IMR-90 (cell line): ENCODE measurements around the gene RALGPS1. TPM values are rescaled to one million over a fixed set of nuclear protein-coding genes. Genes with fewer than 3 reads are reported as not detected.
"Not testable (repeated sequence)": the region's sequence is repeated elsewhere in the genome, so short reads cannot be mapped to it uniquely, and the experiment has no call there.

Experiments used
- ATAC-seq: fragments of 200-7000 bp; cut with Tn5 transposase; 2 replicates; pipeline ENCODE4 v1.9.1; 2020; ENCODE audit warnings: low read depth, mild to moderate bottlenecking, moderate library complexity
- BruUV-seq: library from RNA; stranded (reverse); fragments of 400-500 nt; replicated peaks from 2 replicates; lab custom pipeline; 2021; lab: Mats Ljungman, UMichigan
- CTCF ChIA-PET: fragments of 300-600 bp; formaldehyde crosslinking; extraction: SDS; loops from one replicate; lab custom pipeline; 2021; ENCODE audit warnings: antibody characterized with exemption; lab: Yijun Ruan, JAX
- POLR2A ChIA-PET: fragments of 300-600 bp; sonication (Branson Sonifier 250); formaldehyde crosslinking; loops from one replicate; lab custom pipeline; 2022; ENCODE audit warnings: antibody characterized with exemption; ENCODE audit not compliant: unreplicated experiment; lab: Charles Lee
- DNase-seq: peaks from one replicate; pipeline ENCODE4 v3.0.0; 2013
- H2AFZ ChIP-seq: replicated peaks from 2 replicates; pipeline ENCODE3; 2013; ENCODE audit warnings: low read length, mild to moderate bottlenecking; ENCODE audit not compliant: poor library complexity
- H2AK5ac ChIP-seq: 2 replicates; pipeline ENCODE4 v1.6.1; 2013; ENCODE audit warnings: low read depth, low read length, inconsistent platforms
- H2AK9ac ChIP-seq: replicated peaks from 2 replicates; pipeline ENCODE3; 2013; ENCODE audit warnings: mild to moderate bottlenecking, low read depth, low read length, moderate library complexity; ENCODE audit not compliant: poor library complexity
- H2BK120ac ChIP-seq: 2 replicates; pipeline ENCODE4 v1.6.1; 2013; ENCODE audit warnings: low read depth, low read length, inconsistent platforms
- H2BK15ac ChIP-seq: 3 replicates; pipeline ENCODE4 v1.6.1; 2013; ENCODE audit warnings: low read depth, low read length, inconsistent platforms
- H2BK20ac ChIP-seq: 2 replicates; pipeline ENCODE4 v1.6.1; 2013; ENCODE audit warnings: low read depth, mild to moderate bottlenecking, inconsistent platforms, low read length, moderate library complexity
- H2BK5ac ChIP-seq: 2 replicates; pipeline ENCODE4 v1.6.1; 2013; ENCODE audit warnings: mild to moderate bottlenecking, low read depth, low read length, inconsistent platforms; ENCODE audit not compliant: poor library complexity, severe bottlenecking
- H3K14ac ChIP-seq: replicated peaks from 2 replicates; pipeline ENCODE4 v1.6.1; 2013; ENCODE audit warnings: low read depth, low read length, inconsistent platforms
- H3K18ac ChIP-seq: 2 replicates; pipeline ENCODE4 v1.6.1; 2013; ENCODE audit warnings: low read depth, low read length, control low read depth
- H3K23ac ChIP-seq: 2 replicates; pipeline ENCODE4 v1.6.1; 2013; ENCODE audit warnings: low read depth, low read length, inconsistent platforms
- H3K27ac ChIP-seq: 2 replicates; pipeline ENCODE4 v1.5.1; 2013; ENCODE audit warnings: mild to moderate bottlenecking, control low read depth, low read length; ENCODE audit not compliant: insufficient read depth
- H3K27me3 ChIP-seq: 2 replicates; pipeline ENCODE4 v1.6.1; 2013; ENCODE audit warnings: low read length; ENCODE audit not compliant: control insufficient read depth, insufficient read depth
- H3K36me3 ChIP-seq: 2 replicates; pipeline ENCODE4 v1.6.1; 2013; ENCODE audit warnings: low read length, mixed read lengths; ENCODE audit not compliant: control insufficient read depth, insufficient read depth
- H3K4ac ChIP-seq: 2 replicates; pipeline ENCODE4 v1.6.1; 2013; ENCODE audit warnings: low read depth, low read length, inconsistent platforms
- H3K4me1 ChIP-seq: 2 replicates; pipeline ENCODE4 v1.6.1; 2013; ENCODE audit warnings: low read length, mixed read lengths; ENCODE audit not compliant: control insufficient read depth, insufficient read depth
- H3K4me2 ChIP-seq: 2 replicates; pipeline ENCODE4 v1.6.1; 2013; ENCODE audit warnings: low read depth, mild to moderate bottlenecking, control low read depth, low read length, moderate library complexity
- H3K4me3 ChIP-seq: 2 replicates; pipeline ENCODE4 v1.5.1; 2013; ENCODE audit warnings: low read depth, mild to moderate bottlenecking, control low read depth, low read length, moderate library complexity; ENCODE audit not compliant: insufficient read depth
- H3K56ac ChIP-seq: 2 replicates; pipeline ENCODE4 v1.6.1; 2013; ENCODE audit warnings: low read length, inconsistent platforms; ENCODE audit not compliant: insufficient read depth; ENCODE audit errors: extremely low read depth
- H3K79me1 ChIP-seq, 2 experiments: 2 replicates each; pipeline ENCODE4 v1.6.1; 2013; ENCODE audit warnings: low read length in 2 of 2, inconsistent platforms in 1 of 2, low read depth in 1 of 2
- H3K9ac ChIP-seq: 2 replicates; pipeline ENCODE4 v1.6.1; 2013; ENCODE audit warnings: low read depth, low read length, control low read depth
- H3K9me1 ChIP-seq: 2 replicates; pipeline ENCODE4 v1.6.1; 2013; ENCODE audit warnings: low read length, inconsistent platforms; ENCODE audit not compliant: insufficient read depth
- H3K9me3 ChIP-seq: 2 replicates; pipeline ENCODE4 v1.6.1; 2013; ENCODE audit warnings: low read length; ENCODE audit not compliant: control insufficient read depth, insufficient read depth
- H4K20me1 ChIP-seq: 2 replicates; pipeline ENCODE4 v1.6.1; 2013; ENCODE audit warnings: low read length, inconsistent platforms; ENCODE audit not compliant: insufficient read depth
- H4K5ac ChIP-seq: 2 replicates; pipeline ENCODE4 v1.6.1; 2013; ENCODE audit warnings: mild to moderate bottlenecking, low read depth, low read length, control low read depth
- H4K8ac ChIP-seq, 2 experiments: 2 replicates each; pipeline ENCODE4 v1.6.1; 2013; ENCODE audit warnings: low read depth in 2 of 2, low read length in 2 of 2, control low read depth in 1 of 2, inconsistent platforms in 1 of 2
- H4K91ac ChIP-seq: 2 replicates; pipeline ENCODE4 v1.6.1; 2013; ENCODE audit warnings: low read depth, low read length, inconsistent platforms; ENCODE audit not compliant: insufficient read depth
- BHLHE40 ChIP-seq: fragments of 150-350 bp; IDR thresholded peaks from 2 replicates; pipeline ENCODE4 v1.6.1; 2016; ENCODE audit warnings: mild to moderate bottlenecking, low read depth, low read length
- CEBPB ChIP-seq: IDR thresholded peaks from 2 replicates; pipeline ENCODE4 v1.6.1; 2012; ENCODE audit warnings: low read depth, low read length, improper control_type of control experiment
- MAFK ChIP-seq: IDR thresholded peaks from 2 replicates; pipeline ENCODE4 v1.6.1; 2012; ENCODE audit warnings: low read depth, low read length, improper control_type of control experiment
- POLR2A ChIP-seq: IDR thresholded peaks from 2 replicates; pipeline ENCODE4 v1.6.1; 2012; ENCODE audit warnings: mild to moderate bottlenecking, low read depth, low read length
- SMC3 ChIP-seq: fragments of 150-350 bp; IDR thresholded peaks from 2 replicates; pipeline ENCODE4 v1.6.1; 2016; ENCODE audit warnings: low read depth, mild to moderate bottlenecking, antibody characterized with exemption, low read length, moderate library complexity
- WGBS, 2 experiments: methylation state at CpG; one replicate each; pipeline versions ENCODE4 v1.1.5 to v1.1.7; 2013; ENCODE audit warnings: missing lambda C conversion rate in 2 of 2; ENCODE audit not compliant: insufficient read length in 1 of 2; ENCODE audit errors: extremely low coverage in 2 of 2; 5-methylcytosine and 5-hydroxymethylcytosine counted together
- dilution Hi-C: fragments of 300-500 bp; cut with HindIII; formaldehyde crosslinking; loops from one replicate; pipeline ENCODE4 v1.14.3; 2018; ENCODE audit warnings: low sequenced_read_pairs; ENCODE audit not compliant: unreplicated experiment
- in situ Hi-C: fragments of 300-500 bp; cut with MboI; formaldehyde crosslinking; loops from 3 replicates; pipeline ENCODE4 v1.14.3; 2019; ENCODE audit warnings: low sequenced_read_pairs, inconsistent platforms, mixed read lengths
- intact Hi-C: fragments of 100-400 bp; cut with micrococcal nuclease; formaldehyde crosslinking; loops from 2 replicates; pipeline ENCODE4 v1.10.0; 2022
- polyA plus RNA-seq, 3 experiments: library from polyadenylated mRNA; depleted of rRNA; stranded (reverse); fragments of >200 nt; gene quantifications; 2 replicates each; pipeline ENCODE4 v1.2.3, GENCODE V29; 2012; ENCODE audit warnings: low replicate concordance in 1 of 3
- total RNA-seq: library from RNA; depleted of rRNA; stranded (reverse); fragments of >200 nt; gene quantifications from 2 replicates; pipeline ENCODE4 v1.2.3, GENCODE V29; 2012

RALGPS1 gene
- total and polyA plus RNA-seq, 2 of the 4 experiments (the other 2 are of a cell fraction) = 0.90 to 2.8 TPM

DNA sequence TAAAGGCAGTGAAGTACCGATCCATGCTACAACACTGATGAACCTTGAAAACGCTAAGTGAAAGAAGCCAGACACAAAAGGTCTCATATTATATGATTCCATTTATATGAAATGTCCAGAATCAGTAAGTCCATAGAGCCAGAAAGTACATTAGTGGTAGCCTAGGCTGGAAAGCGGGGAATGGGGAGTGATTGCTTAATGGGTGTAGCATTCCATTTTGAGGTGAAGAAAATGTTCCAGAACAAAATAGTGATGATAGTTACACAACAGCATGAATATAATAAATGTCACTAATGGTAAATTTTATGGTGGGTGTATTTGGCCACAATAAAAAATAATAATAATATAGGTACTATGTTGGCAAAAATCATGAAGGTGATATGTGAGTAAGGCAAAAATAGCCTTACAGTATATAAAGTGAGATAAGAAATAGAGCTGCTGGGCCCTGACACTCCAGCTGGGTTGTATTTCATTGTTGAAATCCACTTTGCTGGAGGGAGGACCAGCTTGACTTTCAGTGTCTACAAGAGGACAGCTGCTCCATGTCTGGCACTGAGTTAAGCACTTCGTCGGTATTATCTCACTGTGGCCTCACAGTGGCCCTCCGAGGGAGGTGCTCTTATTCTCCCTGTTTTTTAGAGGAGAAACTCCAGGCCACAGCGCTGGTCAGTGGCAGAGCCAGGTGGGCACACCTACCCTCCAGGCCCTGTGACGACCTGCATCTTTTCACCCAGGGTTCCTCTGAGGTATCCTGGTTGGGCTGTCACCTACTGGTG is 230.3 kb downstream of the RALGPS1 start:
- Histone ChIP-seq H3K36me3 (no peaks in the 10 kb centered on the region), H3K9ac (no peak overlapping the region), H4K91ac (no peak overlapping the region), H4K5ac (no peak overlapping the region), H3K4me2 (no peak overlapping the region), H3K9me1 (0 out of 2 replicates have a peak, but pooled peaks cover 2% of the 10 kb centered on the region), H2BK5ac (no peak overlapping the region), H2AK5ac (no peak overlapping the region), H2BK15ac (no peak overlapping the region), H3K27ac (peak overlapping the region; percentile 34; the same call in 1 of the 2 replicates), H2BK20ac (no peak overlapping the region), H3K27me3 (no peaks in the 10 kb centered on the region; the same call in 1 of the 2 replicates), H3K56ac (no peak overlapping the region), H4K20me1 (no peaks in the 10 kb centered on the region), H3K4me3 (no peak overlapping the region), H3K23ac (no peak overlapping the region), H2AK9ac (peak overlapping the region; percentile 15), H3K14ac (no peak overlapping the region), H3K9me3 (no peaks in the 10 kb centered on the region), H3K79me1 (no peaks in the 10 kb centered on the region), H3K18ac (no peak overlapping the region), H2BK120ac (no peak overlapping the region), H4K8ac (no peak overlapping the region), H3K4ac (no peak overlapping the region), H2AFZ (no peak overlapping the region), H3K4me1 (peaks cover 2% of the 10 kb centered on the region; the same call in 1 of the 2 replicates)
- no peak for DNase-seq
- dilution Hi-C loops = no loop called here
- TF ChIP-seq SMC3 (no peak), POLR2A (no peak), CEBPB (no peak), MAFK (no peak), BHLHE40 (no peak)
- WGBS, 2 experiments = 100% methylated on average over 2 of the region's 8 CpGs; no CpG with 5 or more reads in 1 of the 2 experiments
- intact Hi-C loops = no loop called here
- BruUV-seq = no TSS peak
- in situ Hi-C loops = no loop called here
- POLR2A ChIA-PET = no interaction called here
- CTCF ChIA-PET = no interaction called here
- ATAC-seq = no peak; the same call in 1 of the 2 replicates

DNA sequence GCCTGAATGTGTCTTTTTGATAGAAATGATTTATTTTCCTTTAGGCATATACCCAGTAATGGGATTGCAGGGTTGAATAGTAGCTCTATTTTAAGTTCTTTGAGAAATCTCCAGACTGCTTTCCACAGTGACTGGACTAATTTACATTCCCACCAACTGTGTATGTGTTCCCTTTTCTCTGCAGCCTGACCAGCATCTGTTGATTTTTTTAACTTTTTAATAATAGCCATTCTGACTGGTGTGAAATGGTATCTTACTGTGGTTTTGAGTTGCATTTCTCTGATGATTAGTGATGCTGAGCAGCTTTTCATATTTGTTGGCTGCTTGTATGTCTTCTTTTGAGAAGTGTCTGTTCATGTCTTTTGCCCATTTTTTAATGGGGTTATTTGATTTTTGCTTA is 232.3 kb downstream of the RALGPS1 start:
- H2BK15ac ChIP-seq, H3K9me1 ChIP-seq, H3K27me3 ChIP-seq, intact Hi-C loops, H2AFZ ChIP-seq, H4K20me1 ChIP-seq, H3K18ac ChIP-seq, H3K23ac ChIP-seq, H3K9ac ChIP-seq, ATAC-seq, H2AK5ac ChIP-seq, H4K8ac ChIP-seq, H3K4ac ChIP-seq, H4K91ac ChIP-seq, H3K79me1 ChIP-seq, H3K9me3 ChIP-seq, in situ Hi-C loops, H3K27ac ChIP-seq, H3K4me1 ChIP-seq, H2BK20ac ChIP-seq, H2BK120ac ChIP-seq, DNase-seq, H3K4me3 ChIP-seq, H3K14ac ChIP-seq, H3K36me3 ChIP-seq, H2BK5ac ChIP-seq, POLR2A ChIA-PET, H4K5ac ChIP-seq, H3K56ac ChIP-seq, dilution Hi-C loops, H3K4me2 ChIP-seq, H2AK9ac ChIP-seq, BruUV-seq: not testable (repeated sequence)
- CTCF ChIA-PET = interaction anchor here (0.6 to 1.7 kb wide), 2 partner anchors 10 to 11 kb away, joined by 3 to 4 read pairs; no protein-coding TSS in a partner anchor
